RWPE2 (cell line): ENCODE measurements around the gene APLN.

Experiments
- ATAC-seq: fragments of 200-7000 bp; cut with Tn5 transposase; 3 replicates; pipeline ENCODE4 v1.9.1; 2021; ENCODE audit warnings: low read depth
- DNase-seq: peaks from one replicate; pipeline ENCODE4 v3.0.0-alpha.2; 2020; ENCODE audit warnings: low spot score
- H3K27ac ChIP-seq: fragments of 450-650 bp; 2 replicates; pipeline ENCODE4 v1.5.1; 2017; ENCODE audit warnings: mild to moderate bottlenecking; ENCODE audit not compliant: poor library complexity, severe bottlenecking
- H3K27me3 ChIP-seq: fragments of 250-450 bp; sonication (Bioruptor Pico); 2 replicates; pipeline ENCODE4 v1.5.1; 2021; ENCODE audit warnings: mild to moderate bottlenecking, moderate library complexity; ENCODE audit not compliant: insufficient read depth, poor library complexity, severe bottlenecking
- H3K36me3 ChIP-seq: fragments of 250-450 bp; sonication (Bioruptor Pico); 2 replicates; pipeline ENCODE4 v1.5.1; 2020; ENCODE audit warnings: low read depth, mild to moderate bottlenecking, moderate library complexity
- H3K4me1 ChIP-seq: fragments of 250-450 bp; sonication (Bioruptor Pico); 2 replicates; pipeline ENCODE4 v1.5.1; 2021; ENCODE audit warnings: mild to moderate bottlenecking, moderate library complexity; ENCODE audit not compliant: insufficient read depth, poor library complexity, severe bottlenecking
- H3K4me3 ChIP-seq: fragments of 250-450 bp; sonication (Bioruptor Pico); 2 replicates; pipeline ENCODE4 v1.5.1; 2021; ENCODE audit warnings: mild to moderate bottlenecking, moderate library complexity; ENCODE audit not compliant: severe bottlenecking
- H3K9me3 ChIP-seq: fragments of 250-450 bp; sonication (Bioruptor Pico); 2 replicates; pipeline ENCODE4 v1.5.1; 2021; ENCODE audit warnings: mild to moderate bottlenecking, moderate library complexity; ENCODE audit not compliant: severe bottlenecking
- CTCF ChIP-seq: fragments of 450-650 bp; IDR thresholded peaks from one replicate; pipeline ENCODE4 v1.5.1; 2017; ENCODE audit warnings: mild to moderate bottlenecking, moderate library complexity; ENCODE audit not compliant: poor library complexity, severe bottlenecking

The APLN gene

DNA sequence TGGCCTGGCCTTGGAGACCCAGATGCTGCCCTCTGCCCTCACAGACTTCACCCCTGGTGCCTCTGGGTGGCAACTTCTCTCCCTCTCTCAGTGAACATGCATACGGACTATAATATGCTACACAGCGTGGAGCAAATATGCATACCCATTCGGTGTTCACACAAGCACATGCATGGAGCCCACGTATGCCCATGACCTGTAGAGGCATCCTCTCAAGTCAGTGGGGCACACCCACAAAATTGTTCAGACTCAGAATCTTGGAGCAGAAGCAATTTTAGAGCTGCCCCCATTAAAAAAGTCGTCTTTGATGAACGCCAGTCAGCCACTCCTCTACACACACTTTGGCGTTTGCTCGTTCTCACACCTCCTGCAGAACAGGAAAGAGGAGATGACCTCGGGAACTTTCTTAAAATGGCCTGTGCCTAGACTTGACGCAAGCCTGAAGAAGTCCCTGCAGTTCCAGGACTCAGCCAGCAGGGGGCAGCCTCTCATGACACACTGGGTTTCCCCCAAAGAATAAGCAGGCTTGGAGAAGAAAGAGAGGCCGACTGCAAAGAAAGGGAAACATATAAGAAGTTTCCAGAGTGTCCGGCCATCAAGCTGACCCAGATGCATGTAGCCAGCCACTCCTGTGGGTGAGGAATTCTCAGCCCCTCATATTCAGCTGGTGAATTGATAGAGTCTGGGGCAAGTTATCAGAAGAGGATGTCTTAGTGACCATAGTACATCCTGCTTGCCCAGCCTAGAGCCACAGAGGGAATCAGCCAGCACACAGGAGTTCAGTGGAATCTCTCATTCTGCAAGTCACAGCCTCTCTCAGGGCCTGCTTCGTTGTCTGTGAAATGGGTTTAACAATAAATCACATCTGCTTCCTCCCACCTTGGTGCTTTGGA lies 17.3 kb downstream of the APLN start:
- H3K4me3 ChIP-seq, result no peak overlapping the region
- no peaks in the 10 kb centered on the region for H3K9me3 ChIP-seq
- peaks cover 5% of the 10 kb centered on the region for H3K4me1 ChIP-seq
- DNase-seq (no peak), ATAC-seq (no peak)
- peak overlapping the region; percentile 59 for H3K27ac ChIP-seq
- no peaks in the 10 kb centered on the region for H3K27me3 ChIP-seq
- TF ChIP-seq CTCF, result peak; percentile 71
- no peaks in the 10 kb centered on the region for H3K36me3 ChIP-seq

DNA sequence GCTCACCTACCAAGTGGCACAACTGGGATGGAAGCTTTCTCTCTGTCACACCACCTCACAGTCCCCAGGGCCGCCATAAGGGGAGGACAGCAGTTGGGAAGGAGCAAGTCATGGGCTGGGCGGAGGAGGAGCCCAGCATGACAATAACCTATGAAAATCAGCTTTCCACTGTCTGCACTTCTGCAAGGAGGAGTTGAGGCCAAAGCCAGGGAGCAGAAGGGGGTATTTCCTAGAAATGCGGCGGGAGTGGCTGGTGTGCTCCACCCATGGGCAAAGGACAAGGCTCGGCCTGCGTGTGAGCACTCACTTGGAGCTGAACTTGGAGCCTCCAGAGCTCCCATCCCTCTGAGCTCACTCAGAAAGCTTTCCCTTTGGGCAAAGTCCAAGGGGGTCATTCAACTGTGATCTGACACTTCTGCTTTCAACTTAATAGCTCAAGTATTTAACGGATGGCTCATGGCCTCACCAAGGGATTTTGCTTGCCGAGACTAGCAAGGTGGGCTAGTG lies 18.5 kb downstream of the APLN start:
- Histone ChIP-seq H3K4me3 (no peak overlapping the region), H3K27me3 (no peaks in the 10 kb centered on the region), H3K27ac (peak overlapping the region; percentile 59), H3K4me1 (peaks cover 5% of the 10 kb centered on the region), H3K9me3 (no peaks in the 10 kb centered on the region), H3K36me3 (no peaks in the 10 kb centered on the region)
- DNase-seq (no peak), ATAC-seq (peak; percentile 66)
- no peak for TF ChIP-seq CTCF

DNA sequence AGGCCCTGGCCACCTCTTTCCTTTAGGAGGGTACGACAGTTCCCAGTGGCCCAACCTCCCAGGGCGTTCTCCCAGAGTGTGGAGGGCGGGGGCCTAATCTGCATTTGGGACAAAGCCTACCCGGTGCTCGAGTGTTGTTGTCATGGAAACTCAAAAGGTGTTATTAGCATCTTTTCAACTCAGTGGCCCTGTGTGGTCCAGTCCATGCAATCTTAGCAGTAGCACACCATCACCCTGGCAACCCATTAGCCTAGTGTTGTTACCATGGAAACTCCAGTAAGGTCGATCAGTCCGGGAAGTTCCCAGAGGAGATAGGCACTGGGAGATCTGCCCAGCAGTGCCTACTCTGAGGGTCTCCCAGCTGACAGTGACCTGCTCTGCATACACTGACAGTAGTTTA lies 20.2 kb downstream of the APLN start:
- TF ChIP-seq CTCF, result no peak
- H3K4me3 ChIP-seq, result no peak overlapping the region
- no peak for ATAC-seq

GRCh38 chrX:129632443-129632842 lies 22.3 kb downstream of the APLN start:
- no peak overlapping the region for H3K4me3 ChIP-seq
- H3K9me3 ChIP-seq, result no peaks in the 10 kb centered on the region
- no peak for TF ChIP-seq CTCF
- no peak for ATAC-seq
- no peaks in the 10 kb centered on the region for H3K36me3 ChIP-seq
- H3K27me3 ChIP-seq, result no peaks in the 10 kb centered on the region
- no peak overlapping the region for H3K27ac ChIP-seq
- no peak for DNase-seq
- H3K4me1 ChIP-seq, result peaks cover 5% of the 10 kb centered on the region

More for the DNA sequence above, 20.2 kb downstream of the APLN start:
- no peaks in the 10 kb centered on the region for H3K9me3 ChIP-seq
- peaks cover 5% of the 10 kb centered on the region for H3K4me1 ChIP-seq
- no peak for DNase-seq
- no peaks in the 10 kb centered on the region for H3K27me3 ChIP-seq
- no peaks in the 10 kb centered on the region for H3K36me3 ChIP-seq
- no peak overlapping the region for H3K27ac ChIP-seq

DNA sequence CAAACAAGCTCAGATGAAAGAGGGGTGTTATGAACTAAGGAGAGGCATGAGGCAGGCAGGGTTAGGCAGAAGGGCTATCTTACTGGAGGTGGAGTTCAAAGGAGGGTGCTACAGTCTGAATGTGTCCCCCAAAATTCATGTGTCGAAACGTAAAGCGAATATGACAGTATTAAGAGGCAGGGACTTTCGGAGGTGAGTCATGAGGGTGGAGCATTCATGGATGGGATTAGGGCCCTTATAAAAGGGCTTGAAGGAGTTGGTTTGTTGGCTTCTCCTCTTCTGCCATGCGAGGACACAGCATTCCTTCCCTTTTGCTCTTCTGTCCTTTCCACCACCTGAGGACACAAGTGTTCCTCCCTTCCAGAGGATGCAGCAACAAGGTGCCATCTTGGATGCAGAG lies 22.9 kb downstream of the APLN start:
- Histone ChIP-seq H3K27me3 (no peaks in the 10 kb centered on the region), H3K27ac (no peak overlapping the region), H3K4me3 (no peak overlapping the region), H3K4me1 (peaks cover 4% of the 10 kb centered on the region), H3K36me3 (no peaks in the 10 kb centered on the region), H3K9me3 (no peaks in the 10 kb centered on the region)
- no peak for ATAC-seq
- TF ChIP-seq CTCF, result no peak
- no peak for DNase-seq
